Suprapubic skin (tissue), 4 donors: Measurements from ENCODE around the gene LRRC4C. TPM values are rescaled to one million over a fixed set of nuclear protein-coding genes. Genes with fewer than 3 reads are reported as not detected.
A peak's percentile ranks its signal among the peaks of the same experiment; 100 is the strongest.

ENCODE experiments used
- DNase-seq, 2 donors: peaks; one replicate each; pipeline ENCODE4 v3.0.0-alpha.2; 2019; ENCODE audit warnings: low spot score in 2 of 2
- H3K27ac ChIP-seq: fragments of 200-600 bp; sonication (generic); one replicate; pipeline ENCODE4 v1.5.1; 2019
- H3K27me3 ChIP-seq: fragments of 200-600 bp; sonication (generic); one replicate; pipeline ENCODE4 v1.5.1; 2019
- H3K36me3 ChIP-seq: fragments of 200-600 bp; sonication (generic); one replicate; pipeline ENCODE4 v1.5.1; 2019
- H3K4me1 ChIP-seq: fragments of 200-600 bp; sonication (generic); one replicate; pipeline ENCODE4 v1.5.1; 2019
- H3K4me3 ChIP-seq: fragments of 200-600 bp; sonication (generic); one replicate; pipeline ENCODE4 v1.5.1; 2019; ENCODE audit warnings: mild to moderate bottlenecking
- H3K9me3 ChIP-seq: fragments of 200-600 bp; sonication (generic); one replicate; pipeline ENCODE4 v1.5.1; 2019
- EP300 ChIP-seq: sonication (generic); formaldehyde crosslinking; IDR thresholded peaks from one replicate; pipeline ENCODE4 v1.6.1; 2017; ENCODE audit warnings: antibody characterized with exemption
- POLR2A ChIP-seq, 2 donors: fragments of 450-650 bp; IDR thresholded peaks; one replicate each; pipeline ENCODE4 v1.6.1; 2017; ENCODE audit warnings: antibody characterized with exemption in 2 of 2, mild to moderate bottlenecking in 2 of 2, moderate library complexity in 2 of 2
- POLR2AphosphoS5 ChIP-seq, 3 donors: sonication (generic); formaldehyde crosslinking; IDR thresholded peaks; one replicate each; pipeline ENCODE4 v1.6.1; 2017; ENCODE audit warnings: antibody characterized with exemption in 3 of 3
- WGBS: methylation state at CpG from one replicate; pipeline ENCODE4 v1.1.5; 2018; 5-methylcytosine and 5-hydroxymethylcytosine counted together
- total RNA-seq, 4 donors: library from RNA; depleted of rRNA; stranded (reverse); fragments of >200 nt; gene quantifications; one replicate each; pipeline ENCODE4 v1.1.0, GENCODE V29; 2016
- TF ChIP-seq, protein P1 (sequence below), 2 donors: fragments of 200-600 bp in 1 of 2; fragments of 450-650 bp in 1 of 2; sonication (generic) in 1 of 2; IDR thresholded peaks; one replicate each; pipeline ENCODE4 v1.5.1; 2016 to 2019; ENCODE audit warnings: antibody characterized with exemption in 2 of 2, mild to moderate bottlenecking in 1 of 2, moderate library complexity in 1 of 2

The LRRC4C gene
- total RNA-seq, 4 donors from 2014 or later, result 0.19 to 1.1 (median 0.60) TPM; not detected in 1

DNA sequence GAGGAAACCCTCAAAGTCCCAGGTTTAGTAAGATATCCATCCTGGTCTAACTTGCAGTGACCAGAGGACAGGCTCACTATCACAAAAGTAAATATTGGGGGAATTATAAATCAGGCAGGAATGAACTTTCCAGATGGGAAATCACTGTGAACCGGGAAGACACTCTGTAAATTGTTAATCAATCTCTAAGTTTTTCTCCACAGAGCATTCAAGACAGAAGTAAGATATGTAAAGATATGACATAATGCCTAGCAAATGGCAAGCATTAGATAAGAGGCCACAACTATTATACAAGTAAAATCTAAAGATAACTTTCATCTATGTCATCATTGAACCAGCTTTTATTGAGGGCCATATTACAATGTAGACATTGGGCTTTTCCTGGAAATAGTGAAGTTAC is 35.3 kb upstream of the LRRC4C start:
- H3K9me3 ChIP-seq, result no peaks in the 10 kb centered on the region
- WGBS, result 65% methylated on average over 1 of the region's 1 CpG
- no peaks in the 10 kb centered on the region for H3K36me3 ChIP-seq
- no peak overlapping the region for H3K4me3 ChIP-seq
- peaks cover 3% of the 10 kb centered on the region for H3K4me1 ChIP-seq
- no peak for DNase-seq
- no peak overlapping the region for H3K27ac ChIP-seq
- H3K27me3 ChIP-seq, result no peaks in the 10 kb centered on the region
- TF ChIP-seq EP300, result no peak
- TF ChIP-seq POLR2A (IDR thresholded peaks at IDR 0.05), result no peak
- no peak for TF ChIP-seq POLR2AphosphoS5 (IDR thresholded peaks at IDR 0.05)

DNA sequence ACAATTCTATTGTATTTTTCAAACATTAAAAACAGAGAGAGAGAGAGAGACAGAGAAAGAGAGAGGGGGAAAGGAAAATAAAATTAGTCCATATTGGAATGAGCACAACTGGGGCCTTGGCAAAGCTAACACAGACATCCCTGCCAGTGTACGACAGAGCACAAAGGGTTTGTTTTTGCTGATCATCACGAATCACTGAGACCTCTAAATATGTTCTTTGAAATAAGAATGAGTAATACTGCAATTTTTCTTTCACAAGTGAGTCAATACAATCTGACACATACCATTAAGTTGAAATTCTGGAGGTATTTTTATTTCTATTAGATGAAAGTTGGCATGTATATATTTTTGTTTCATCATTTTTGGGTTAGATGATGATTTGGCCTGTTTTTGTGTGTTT is 27.0 kb upstream of the LRRC4C start:
- 47% methylated on average over 2 of the region's 2 CpGs for WGBS
- no peaks in the 10 kb centered on the region for H3K27me3 ChIP-seq
- no peak for DNase-seq
- no peak for TF ChIP-seq POLR2AphosphoS5 (IDR thresholded peaks at IDR 0.05)
- TF ChIP-seq EP300, result no peak
- TF ChIP-seq, protein P1, sequence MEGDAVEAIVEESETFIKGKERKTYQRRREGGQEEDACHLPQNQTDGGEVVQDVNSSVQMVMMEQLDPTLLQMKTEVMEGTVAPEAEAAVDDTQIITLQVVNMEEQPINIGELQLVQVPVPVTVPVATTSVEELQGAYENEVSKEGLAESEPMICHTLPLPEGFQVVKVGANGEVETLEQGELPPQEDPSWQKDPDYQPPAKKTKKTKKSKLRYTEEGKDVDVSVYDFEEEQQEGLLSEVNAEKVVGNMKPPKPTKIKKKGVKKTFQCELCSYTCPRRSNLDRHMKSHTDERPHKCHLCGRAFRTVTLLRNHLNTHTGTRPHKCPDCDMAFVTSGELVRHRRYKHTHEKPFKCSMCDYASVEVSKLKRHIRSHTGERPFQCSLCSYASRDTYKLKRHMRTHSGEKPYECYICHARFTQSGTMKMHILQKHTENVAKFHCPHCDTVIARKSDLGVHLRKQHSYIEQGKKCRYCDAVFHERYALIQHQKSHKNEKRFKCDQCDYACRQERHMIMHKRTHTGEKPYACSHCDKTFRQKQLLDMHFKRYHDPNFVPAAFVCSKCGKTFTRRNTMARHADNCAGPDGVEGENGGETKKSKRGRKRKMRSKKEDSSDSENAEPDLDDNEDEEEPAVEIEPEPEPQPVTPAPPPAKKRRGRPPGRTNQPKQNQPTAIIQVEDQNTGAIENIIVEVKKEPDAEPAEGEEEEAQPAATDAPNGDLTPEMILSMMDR (IDR thresholded peaks at IDR 0.05), result no peak
- no peak for TF ChIP-seq POLR2A (IDR thresholded peaks at IDR 0.05)
- no peaks in the 10 kb centered on the region for H3K9me3 ChIP-seq
- H3K4me3 ChIP-seq, result no peak overlapping the region
- H3K27ac ChIP-seq, result no peak overlapping the region
- no peaks in the 10 kb centered on the region for H3K4me1 ChIP-seq
- H3K36me3 ChIP-seq, result no peaks in the 10 kb centered on the region

DNA sequence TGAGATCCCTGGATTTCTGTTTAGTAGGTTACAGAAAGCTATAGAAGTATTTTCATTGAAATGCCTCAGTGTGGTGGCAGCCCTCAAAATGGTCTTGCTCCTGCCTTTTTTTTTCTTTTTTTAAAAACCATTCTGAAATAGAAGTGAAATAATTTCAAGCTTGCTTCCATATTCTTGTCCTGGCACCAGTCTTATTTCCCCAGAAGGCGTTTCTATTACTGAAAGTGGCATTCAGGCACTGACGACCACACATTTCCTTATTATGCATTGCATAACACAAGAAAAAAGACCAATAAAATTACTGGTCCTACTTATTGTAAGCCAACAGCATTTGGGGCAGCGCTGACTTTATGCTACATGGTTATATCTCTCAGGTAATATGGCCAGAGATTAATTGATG is 24.5 kb upstream of the LRRC4C start:
- TF ChIP-seq POLR2A (IDR thresholded peaks at IDR 0.05), result no peak
- TF ChIP-seq EP300, result no peak
- no peak for TF ChIP-seq POLR2AphosphoS5 (IDR thresholded peaks at IDR 0.05)
- TF ChIP-seq, protein P1 (IDR thresholded peaks at IDR 0.05), result no peak
- Histone ChIP-seq H3K4me3 (no peak overlapping the region), H3K27me3 (no peaks in the 10 kb centered on the region), H3K36me3 (no peaks in the 10 kb centered on the region), H3K9me3 (no peaks in the 10 kb centered on the region), H3K4me1 (no peaks in the 10 kb centered on the region), H3K27ac (no peak overlapping the region)
- DNase-seq, result no peak
- WGBS, result 29% methylated on average over 3 of the region's 3 CpGs

DNA sequence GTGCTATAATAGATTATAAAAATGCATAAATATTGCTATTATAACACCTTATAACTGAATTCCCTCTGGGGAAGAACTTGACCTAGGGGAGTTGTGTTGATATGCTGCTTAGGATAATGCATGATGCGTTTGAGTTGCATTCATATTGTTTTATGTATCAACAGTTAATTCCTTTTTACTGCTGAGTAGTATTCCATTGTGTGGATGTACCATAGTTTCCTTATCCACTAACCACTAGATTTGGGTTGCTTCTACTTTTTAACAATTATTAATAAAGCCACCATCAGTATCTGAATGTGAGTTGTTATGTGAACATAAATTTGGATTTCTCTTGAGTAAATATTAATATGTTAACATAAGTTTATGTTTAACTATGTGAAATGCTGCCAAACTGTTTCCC is 19.7 kb upstream of the LRRC4C start:
- Histone ChIP-seq H3K9me3 (no peaks in the 10 kb centered on the region), H3K4me1 (no peaks in the 10 kb centered on the region), H3K27ac (no peak overlapping the region), H3K4me3 (no peak overlapping the region), H3K36me3 (no peaks in the 10 kb centered on the region), H3K27me3 (no peaks in the 10 kb centered on the region)
- TF ChIP-seq, protein P1 (IDR thresholded peaks at IDR 0.05), result no peak
- no peak for TF ChIP-seq EP300
- no peak for TF ChIP-seq POLR2AphosphoS5 (IDR thresholded peaks at IDR 0.05)
- no peak for TF ChIP-seq POLR2A (IDR thresholded peaks at IDR 0.05)
- 81% methylated on average over 1 of the region's 1 CpG for WGBS
- no peak for DNase-seq

DNA sequence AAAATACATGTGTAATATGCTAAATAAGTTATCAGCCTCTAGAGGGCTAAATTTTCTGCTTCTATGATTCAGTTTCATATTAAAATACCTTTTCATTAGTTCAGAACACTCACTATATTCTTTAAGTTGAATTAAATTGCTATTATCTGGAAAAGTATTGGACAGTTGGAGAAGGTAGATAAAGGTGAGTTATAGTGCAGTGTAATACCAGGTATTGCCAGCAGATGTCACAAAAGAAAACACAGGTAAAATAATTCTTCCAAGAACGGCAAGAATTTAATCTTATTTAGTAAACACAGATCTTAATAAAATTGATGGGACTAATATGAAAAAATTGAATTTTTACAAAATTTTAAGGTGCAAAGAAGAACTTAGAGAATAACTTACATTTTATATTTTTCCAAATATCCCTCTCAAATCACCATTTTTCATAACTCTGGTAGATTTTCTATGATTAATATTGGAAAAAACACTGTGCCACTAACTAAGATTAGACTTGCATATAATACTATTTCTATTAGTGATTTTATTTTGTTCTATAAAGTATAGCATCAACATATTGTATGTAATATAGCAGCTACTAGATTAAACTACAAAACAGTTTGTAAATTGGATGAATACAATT is 1.7 kb upstream of the LRRC4C start:
- TF ChIP-seq, protein P1 (IDR thresholded peaks at IDR 0.05), result peak; percentile 30 to 62
- TF ChIP-seq EP300, result no peak
- H3K27me3 ChIP-seq, result peaks cover 18% of the 10 kb centered on the region
- WGBS, result 5% methylated on average over 1 of the region's 1 CpG

DNA sequence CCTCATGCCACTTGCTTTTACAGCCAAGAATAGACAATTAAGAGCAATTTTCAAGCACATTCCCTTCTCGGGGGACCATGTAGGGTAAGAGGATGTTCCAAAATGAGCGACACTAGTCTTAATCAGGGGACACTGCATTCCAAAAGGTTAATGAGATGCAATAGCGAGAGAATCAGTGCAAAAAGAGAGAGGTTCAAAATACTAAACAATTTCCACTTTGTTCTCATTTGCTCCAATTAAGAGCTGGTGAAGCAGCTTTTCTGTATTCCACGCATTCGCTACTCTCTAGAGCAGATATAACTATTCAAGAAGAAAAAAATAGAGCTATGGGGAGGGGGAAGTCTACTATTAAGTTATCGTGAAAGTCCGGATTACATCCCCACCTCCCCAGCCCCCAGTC is 811 bp downstream of the LRRC4C start:
- whole genome bisulfite sequencing, result 24% methylated on average over 7 of the region's 7 CpGs
- H3K4me3 ChIP-seq, result no peak overlapping the region

More for the DNA sequence above, 1.7 kb upstream of the LRRC4C start:
- DNase-seq, result no peak
- Histone ChIP-seq H3K4me3 (no peak overlapping the region), H3K9me3 (no peaks in the 10 kb centered on the region), H3K27ac (no peak overlapping the region), H3K36me3 (no peaks in the 10 kb centered on the region), H3K4me1 (peaks cover 6% of the 10 kb centered on the region)

More for the DNA sequence above, 811 bp downstream of the LRRC4C start:
- Histone ChIP-seq H3K9me3 (no peaks in the 10 kb centered on the region), H3K36me3 (no peaks in the 10 kb centered on the region), H3K4me1 (peaks cover 6% of the 10 kb centered on the region), H3K27ac (no peak overlapping the region), H3K27me3 (peaks cover 18% of the 10 kb centered on the region)
- DNase-seq, result no peak
- TF ChIP-seq EP300 (no peak), POLR2A (IDR thresholded peaks at IDR 0.05) (no peak), POLR2AphosphoS5 (IDR thresholded peaks at IDR 0.05) (no peak)
- TF ChIP-seq, protein P1 (IDR thresholded peaks at IDR 0.05), result no peak
